ENCODE measurements around the gene PPM1F.
"Not testable (repeated sequence)": the region's sequence is repeated elsewhere in the genome, so short reads cannot be mapped to it uniquely, and the experiment has no call there.

PPM1F gene

GRCh38 chr22:21939935-21940334 lies 12.7 kb downstream of the PPM1F start:
- not testable (repeated sequence) for DNase-seq

- DNase-seq, result no peak
Measured at GRCh38 chr22:21939461-21939913, 13.2 kb downstream of the PPM1F start.

- DNase-seq, result no peak
Measured at GRCh38 chr22:21938906-21939305, 13.7 kb downstream of the PPM1F start.

- peak; percentile 92 to 96 for DNase-seq
Measured at GRCh38 chr22:21938071-21938822, 14.4 kb downstream of the PPM1F start.

- no peak for DNase-seq
Measured at GRCh38 chr22:21937821-21938070, 14.9 kb downstream of the PPM1F start.

GRCh38 chr22:21937041-21937820 lies 15.4 kb downstream of the PPM1F start:
- DNase-seq, result no peak

- DNase-seq, result no peak
Measured at GRCh38 chr22:21936151-21936775, 16.4 kb downstream of the PPM1F start.

GRCh38 chr22:21933910-21934309 lies 18.7 kb downstream of the PPM1F start:
- DNase-seq, result no peak

- no peak for DNase-seq
Measured at GRCh38 chr22:21933413-21933812, 19.2 kb downstream of the PPM1F start.

- DNase-seq, result no peak
Measured at GRCh38 chr22:21932347-21932746, 20.3 kb downstream of the PPM1F start.

GRCh38 chr22:21931056-21931455 lies 21.6 kb downstream of the PPM1F start:
- DNase-seq, result no peak

GRCh38 chr22:21929253-21929652 lies 23.4 kb downstream of the PPM1F start:
- no peak for DNase-seq

- no peak for DNase-seq
Measured at GRCh38 chr22:21928048-21928447, 24.6 kb downstream of the PPM1F start.

GRCh38 chr22:21927174-21927823 lies 25.3 kb downstream of the PPM1F start:
- no peak for DNase-seq

- no peak for DNase-seq
Measured at GRCh38 chr22:21926728-21927127, 25.9 kb downstream of the PPM1F start.

GRCh38 chr22:21923163-21923561 lies 29.5 kb downstream of the PPM1F start:
- no peak for DNase-seq

- DNase-seq, result no peak
Measured at GRCh38 chr22:21922370-21923162, 30.1 kb downstream of the PPM1F start.

- DNase-seq, result no peak
Measured at GRCh38 chr22:21921729-21922128, 30.9 kb downstream of the PPM1F start.

- DNase-seq, result no peak
Measured at GRCh38 chr22:21921184-21921721, 31.4 kb downstream of the PPM1F start.

GRCh38 chr22:21920341-21921183 lies 32.1 kb downstream of the PPM1F start:
- no peak for DNase-seq

Data from activated T-cell treated with anti-CD3 and anti-CD28 coated beads, Interleukin-2, amount 50 U/mL, for 48 hours (primary cell).